Adipocyte (in vitro differentiated cells): ENCODE measurements around the gene ACOT13.
"Not testable (repeated sequence)": the region's sequence is repeated elsewhere in the genome, so short reads cannot be mapped to it uniquely, and the experiment has no call there.

ENCODE experiments used
- DNase-seq: peaks from one replicate; pipeline ENCODE4 v3.0.0-alpha.2; 2015; ENCODE audit warnings: low read depth
- H3K27me3 ChIP-seq: replicated peaks from 2 replicates; pipeline ENCODE4 v1.7.0; 2013; ENCODE audit warnings: mild to moderate bottlenecking, low read length, moderate library complexity; ENCODE audit not compliant: control insufficient read depth, insufficient read depth
- H3K36me3 ChIP-seq: 2 replicates; pipeline ENCODE4 v1.7.0; 2013; ENCODE audit warnings: low read length, mild to moderate bottlenecking, moderate library complexity; ENCODE audit not compliant: control insufficient read depth, insufficient read depth, severe bottlenecking
- H3K4me1 ChIP-seq: 2 replicates; pipeline ENCODE4 v1.7.0; 2013; ENCODE audit warnings: mild to moderate bottlenecking, low read length, moderate library complexity; ENCODE audit not compliant: control insufficient read depth, insufficient read depth
- H3K4me3 ChIP-seq: 2 replicates; pipeline ENCODE4 v1.7.0; 2013; ENCODE audit warnings: mild to moderate bottlenecking, low read length, moderate library complexity
- H3K9ac ChIP-seq: 2 replicates; pipeline ENCODE4 v1.7.0; 2013; ENCODE audit warnings: mild to moderate bottlenecking, low read length, moderate library complexity
- H3K9me3 ChIP-seq: 2 replicates; pipeline ENCODE4 v1.7.0; 2013; ENCODE audit warnings: mild to moderate bottlenecking, low read length, moderate library complexity; ENCODE audit not compliant: control insufficient read depth

Gene ACOT13

DNA sequence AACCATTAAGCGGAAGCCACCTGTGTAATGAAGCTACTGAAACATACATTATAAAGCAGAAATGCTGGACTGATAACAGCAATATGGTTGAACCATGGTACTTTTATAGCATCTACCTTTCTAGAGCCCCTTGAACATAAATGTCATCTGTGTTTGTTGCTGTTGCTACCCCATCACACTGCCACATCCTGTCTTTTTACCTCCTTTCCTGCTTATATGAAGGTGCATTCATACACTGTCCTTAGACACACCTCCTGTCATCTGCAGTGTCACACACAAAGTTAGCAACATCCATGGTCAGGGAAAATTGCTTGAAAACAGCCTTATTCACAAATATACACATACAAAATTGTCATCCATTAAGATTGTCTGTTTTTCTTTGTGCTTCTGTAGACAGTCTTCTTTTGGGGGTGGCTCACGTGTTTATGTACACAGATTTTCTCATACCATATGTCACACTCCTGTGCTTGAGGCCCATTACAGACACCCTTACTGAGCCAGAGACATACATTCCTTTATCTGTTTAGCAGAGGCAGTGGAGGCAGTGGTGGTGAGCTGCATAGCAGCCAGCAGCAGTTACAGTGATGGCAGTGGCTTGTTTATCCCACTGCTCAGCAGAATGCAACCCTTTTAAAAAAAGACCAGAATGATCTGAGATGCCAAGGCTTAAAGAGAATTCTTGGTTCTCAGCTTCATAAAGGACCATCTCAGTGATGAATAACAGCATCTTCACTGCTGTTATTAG, 26.1 kb downstream of the ACOT13 start:
- DNase-seq: no peak
- Histone ChIP-seq H3K4me3 (no peak overlapping the region), H3K9ac (no peak overlapping the region), H3K36me3 (no peaks in the 10 kb centered on the region), H3K4me1 (peaks cover 52% of the 10 kb centered on the region), H3K9me3 (no peaks in the 10 kb centered on the region), H3K27me3 (no peaks in the 10 kb centered on the region)

DNA sequence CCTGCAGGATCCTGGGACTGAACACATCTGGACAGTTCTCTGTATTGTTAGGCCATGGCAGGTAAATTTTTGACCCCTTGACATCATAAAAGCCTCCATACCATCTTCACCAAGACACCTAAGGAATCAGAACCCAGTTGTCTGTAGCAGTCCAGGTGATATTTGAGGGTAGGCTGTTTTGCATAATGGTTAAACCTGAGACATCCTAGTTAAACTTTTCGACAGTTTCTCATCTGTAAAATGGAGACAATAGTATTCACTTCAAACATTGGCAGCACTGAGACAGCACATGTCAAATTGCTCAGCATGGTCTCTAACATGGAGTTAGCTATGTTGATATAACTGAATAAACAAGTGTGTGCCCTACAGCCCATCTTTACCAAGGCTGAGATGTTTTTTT, 27.3 kb downstream of the ACOT13 start:
- Histone ChIP-seq H3K4me1 (peaks cover 52% of the 10 kb centered on the region), H3K9me3 (no peaks in the 10 kb centered on the region), H3K4me3 (no peak overlapping the region), H3K36me3 (no peaks in the 10 kb centered on the region), H3K27me3 (no peaks in the 10 kb centered on the region), H3K9ac (peak overlapping the region; percentile 44)
- no peak for DNase-seq

- not testable (repeated sequence) for H3K9me3 ChIP-seq, H3K4me3 ChIP-seq, H3K27me3 ChIP-seq, H3K36me3 ChIP-seq
- peak overlapping the region; percentile 13 for H3K9ac ChIP-seq
- peak; percentile 68 for DNase-seq
- H3K4me1 ChIP-seq: peaks cover 50% of the 10 kb centered on the region
Measured at GRCh38 chr6:24695635-24696034, 28.8 kb downstream of the ACOT13 start.

GRCh38 chr6:24696097-24696496, 29.2 kb downstream of the ACOT13 start:
- H3K27me3 ChIP-seq: no peaks in the 10 kb centered on the region
- peaks cover 49% of the 10 kb centered on the region for H3K4me1 ChIP-seq
- no peaks in the 10 kb centered on the region for H3K9me3 ChIP-seq
- H3K36me3 ChIP-seq: no peaks in the 10 kb centered on the region
- no peak for DNase-seq
- H3K4me3 ChIP-seq: no peak overlapping the region
- H3K9ac ChIP-seq: no peak overlapping the region

GRCh38 chr6:24699521-24700359, 32.9 kb downstream of the ACOT13 start:
- Histone ChIP-seq H3K4me3 (no peak overlapping the region), H3K27me3 (no peaks in the 10 kb centered on the region), H3K4me1 (peaks cover 25% of the 10 kb centered on the region), H3K9ac (peak overlapping the region; percentile 32), H3K9me3 (no peaks in the 10 kb centered on the region), H3K36me3 (peaks cover 26% of the 10 kb centered on the region)
- no peak for DNase-seq

- Histone ChIP-seq H3K9ac (no peak overlapping the region), H3K36me3 (peaks cover 56% of the 10 kb centered on the region), H3K9me3 (no peaks in the 10 kb centered on the region), H3K4me1 (peaks cover 26% of the 10 kb centered on the region), H3K4me3 (no peak overlapping the region), H3K27me3 (no peaks in the 10 kb centered on the region)
- DNase-seq: no peak
Measured at GRCh38 chr6:24702720-24703282, 35.9 kb downstream of the ACOT13 start.

- Histone ChIP-seq H3K27me3 (no peaks in the 10 kb centered on the region), H3K4me1 (peaks cover 23% of the 10 kb centered on the region), H3K36me3 (peaks cover 73% of the 10 kb centered on the region)
Measured at GRCh38 chr6:24704468-24704867, 37.6 kb downstream of the ACOT13 start.

DNA sequence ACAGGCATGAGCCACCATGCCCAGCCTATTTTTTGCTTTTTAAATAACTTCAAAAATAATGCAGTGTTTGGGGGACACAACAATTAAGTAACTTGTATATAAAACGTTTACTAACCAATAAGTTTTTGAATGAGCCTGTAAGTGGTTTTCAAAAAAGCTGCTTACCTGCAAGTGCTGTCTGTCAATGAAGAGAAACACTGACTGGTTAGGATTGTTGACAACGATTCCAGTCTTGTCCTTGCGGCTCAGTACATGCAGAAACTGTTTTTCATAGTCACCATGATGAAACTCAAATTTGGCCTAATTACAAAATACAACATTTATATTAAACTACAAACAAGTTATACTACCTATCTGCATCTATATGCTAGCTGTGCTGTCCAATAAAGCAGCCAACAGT, 41.7 kb downstream of the ACOT13 start:
- peaks cover 27% of the 10 kb centered on the region for H3K4me1 ChIP-seq
- H3K9ac ChIP-seq: no peak overlapping the region
- no peak overlapping the region for H3K4me3 ChIP-seq
- no peaks in the 10 kb centered on the region for H3K27me3 ChIP-seq
- H3K9me3 ChIP-seq: no peaks in the 10 kb centered on the region
- peaks cover 100% of the 10 kb centered on the region for H3K36me3 ChIP-seq
- no peak for DNase-seq

More at GRCh38 chr6:24704468-24704867, 37.6 kb downstream of the ACOT13 start:
- H3K9me3 ChIP-seq: no peaks in the 10 kb centered on the region
- no peak for DNase-seq
- no peak overlapping the region for H3K4me3 ChIP-seq
- H3K9ac ChIP-seq: peak overlapping the region; percentile 25

GRCh38 chr6:24709014-24709711, 42.3 kb downstream of the ACOT13 start:
- Histone ChIP-seq H3K27me3 (no peaks in the 10 kb centered on the region), H3K4me3 (no peak overlapping the region), H3K9ac (no peak overlapping the region), H3K36me3 (peaks cover 100% of the 10 kb centered on the region), H3K4me1 (peaks cover 32% of the 10 kb centered on the region), H3K9me3 (no peaks in the 10 kb centered on the region)
- DNase-seq: no peak

DNA sequence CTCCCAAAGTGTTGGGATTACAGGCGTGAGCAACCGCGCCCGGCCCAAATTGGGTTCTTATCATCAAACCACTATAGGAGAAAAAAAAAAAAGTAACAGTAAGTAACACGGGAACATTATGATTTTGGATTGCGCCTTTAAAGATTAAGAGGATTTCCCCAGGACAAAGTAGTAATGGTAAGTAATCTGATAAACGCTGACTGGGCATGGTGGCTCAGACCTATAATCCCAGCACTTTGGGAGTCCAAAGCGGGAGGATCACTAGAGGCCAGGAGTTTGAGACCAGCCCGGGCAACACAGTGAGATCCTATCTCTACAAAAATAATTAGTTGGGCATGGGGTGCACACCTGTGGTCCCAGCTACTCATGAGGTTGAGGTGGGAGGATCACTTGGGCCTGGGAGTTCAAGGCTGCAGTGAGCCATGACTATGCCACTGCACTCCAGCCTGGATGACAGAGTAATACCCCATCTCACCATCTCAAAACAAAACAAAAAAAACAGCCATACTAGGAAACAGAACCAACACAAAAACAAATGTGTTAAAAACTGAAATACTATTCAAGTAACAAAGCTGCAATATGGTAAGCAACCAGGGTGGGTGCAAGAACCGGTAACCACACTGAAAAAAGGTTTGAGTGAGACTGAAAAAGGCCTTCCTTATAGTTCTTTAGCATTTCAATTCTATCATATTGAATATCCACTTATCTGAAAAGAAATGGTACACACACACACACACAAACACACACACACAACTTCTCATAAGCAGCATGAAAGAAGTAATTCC, 43.8 kb downstream of the ACOT13 start:
- H3K36me3 ChIP-seq: peaks cover 100% of the 10 kb centered on the region
- DNase-seq: no peak
- H3K9me3 ChIP-seq: no peaks in the 10 kb centered on the region
- no peaks in the 10 kb centered on the region for H3K27me3 ChIP-seq
- H3K4me3 ChIP-seq: no peak overlapping the region
- H3K9ac ChIP-seq: no peak overlapping the region
- H3K4me1 ChIP-seq: peaks cover 33% of the 10 kb centered on the region
